Activated B cell treated with CpG ODN at 0.5 μM for 24 hours (primary cell): Measurements from ENCODE around the gene ABHD17B. TPM values are rescaled to one million over a fixed set of nuclear protein-coding genes. Genes with fewer than 3 reads are reported as not detected.

Source experiments
- ATAC-seq: fragments of 200-7000 bp; cut with Tn5 transposase; one replicate; pipeline ENCODE4 v1.10.0; 2021; ENCODE audit warnings: low read depth, mild to moderate bottlenecking, moderate library complexity
- CTCF ChIA-PET: fragments of 350-600 bp; sonication (Branson Sonifier 250); formaldehyde crosslinking; loops from one replicate; lab custom pipeline; 2021; ENCODE audit warnings: antibody characterized with exemption; lab: Charles Lee
- POLR2A ChIA-PET: fragments of 350-600 bp; sonication (Branson Sonifier 250); formaldehyde crosslinking; loops from one replicate; lab custom pipeline; 2021; ENCODE audit warnings: antibody characterized with exemption; lab: Charles Lee
- DNase-seq: peaks from one replicate; pipeline ENCODE4 v3.0.0; 2022
- H3K27ac Mint-ChIP-seq: one replicate; pipeline ENCODE4 v1.8.0; 2020; ENCODE audit warnings: mixed read lengths
- H3K27me3 Mint-ChIP-seq: one replicate; pipeline ENCODE4 v1.8.0; 2021; ENCODE audit warnings: mixed read lengths
- H3K36me3 Mint-ChIP-seq: one replicate; pipeline ENCODE4 v1.8.0; 2021; ENCODE audit warnings: low read depth, mixed read lengths
- H3K4me1 Mint-ChIP-seq: one replicate; pipeline ENCODE4 v1.8.0; 2021; ENCODE audit warnings: mixed read lengths
- H3K4me3 Mint-ChIP-seq: one replicate; pipeline ENCODE4 v1.8.0; 2020; ENCODE audit warnings: mild to moderate bottlenecking, mixed read lengths
- H3K9me3 Mint-ChIP-seq: one replicate; pipeline ENCODE4 v1.8.0; 2020; ENCODE audit warnings: mixed read lengths
- CTCF ChIP-seq: fragments of 200-600 bp; IDR thresholded peaks from one replicate; pipeline ENCODE4 v1.8.0; 2022; ENCODE audit warnings: antibody characterized with exemption, mild to moderate bottlenecking
- intact Hi-C: fragments of 100-400 bp; cut with micrococcal nuclease; formaldehyde crosslinking; loops from one replicate; pipeline ENCODE4 v1.15.1; 2024
- total RNA-seq: library from RNA; stranded (reverse); gene quantifications from 2 replicates; pipeline ENCODE4 v1.2.3, GENCODE V29; 2022

Gene ABHD17B
- total RNA-seq, 1 donor from 2014 or later, result 18.6 TPM

- POLR2A ChIA-PET, result interaction anchor here (0.7 kb wide), 1 partner anchor 201 kb away, joined by 6 read pairs; no protein-coding TSS in a partner anchor
- H3K4me3 Mint-ChIP-seq, result no peak overlapping the region
- no peaks in the 10 kb centered on the region for H3K36me3 Mint-ChIP-seq
- intact Hi-C loops, result no loop called here
- H3K27me3 Mint-ChIP-seq, result no peaks in the 10 kb centered on the region
- H3K27ac Mint-ChIP-seq, result no peak overlapping the region
- TF ChIP-seq CTCF, result no peak
- no peak for ATAC-seq
- CTCF ChIA-PET, result no interaction called here
- peaks cover under 1% of the 10 kb centered on the region for H3K9me3 Mint-ChIP-seq
- DNase-seq, result no peak
- H3K4me1 Mint-ChIP-seq, result peaks cover 3% of the 10 kb centered on the region
These were observed 84.7 kb downstream of the ABHD17B start for GRCh38 chr9:71826279-71826678.

- Mint-ChIP-seq H3K27me3 (no peaks in the 10 kb centered on the region), H3K4me1 (peaks cover 7% of the 10 kb centered on the region), H3K36me3 (no peaks in the 10 kb centered on the region), H3K9me3 (no peaks in the 10 kb centered on the region), H3K27ac (no peak overlapping the region), H3K4me3 (no peak overlapping the region)
- TF ChIP-seq CTCF, result no peak
- POLR2A ChIA-PET, result no interaction called here
- CTCF ChIA-PET, result no interaction called here
- ATAC-seq, result no peak
- intact Hi-C loops, result no loop called here
- no peak for DNase-seq
These were observed 86.7 kb downstream of the ABHD17B start for GRCh38 chr9:71824257-71824656.

- ChIA-PET CTCF (no interaction called here), POLR2A (no interaction called here)
- Mint-ChIP-seq H3K27me3 (no peaks in the 10 kb centered on the region), H3K4me3 (no peak overlapping the region), H3K4me1 (peaks cover 10% of the 10 kb centered on the region), H3K9me3 (no peaks in the 10 kb centered on the region), H3K36me3 (no peaks in the 10 kb centered on the region), H3K27ac (no peak overlapping the region)
- intact Hi-C loops, result loop anchor here (1.0 kb wide), 1 partner anchor 14 kb away; no protein-coding TSS in a partner anchor
- TF ChIP-seq CTCF, result no peak
- no peak for DNase-seq
- no peak for ATAC-seq
These were observed 88.1 kb downstream of the ABHD17B start for GRCh38 chr9:71822935-71823334.

- H3K9me3 Mint-ChIP-seq, result no peaks in the 10 kb centered on the region
- CTCF ChIA-PET, result no interaction called here
- no peak overlapping the region for H3K4me3 Mint-ChIP-seq
- ATAC-seq (no peak), DNase-seq (no peak)
- no peaks in the 10 kb centered on the region for H3K27me3 Mint-ChIP-seq
- intact Hi-C loops, result loop anchor here (1.0 kb wide), 1 partner anchor 13 kb away; no protein-coding TSS in a partner anchor
- POLR2A ChIA-PET, result no interaction called here
- H3K36me3 Mint-ChIP-seq, result no peaks in the 10 kb centered on the region
- TF ChIP-seq CTCF, result no peak
- H3K27ac Mint-ChIP-seq, result no peak overlapping the region
- H3K4me1 Mint-ChIP-seq, result peaks cover 14% of the 10 kb centered on the region
These were observed 88.5 kb downstream of the ABHD17B start for GRCh38 chr9:71822456-71822855.

- no peak for ATAC-seq
- H3K4me1 Mint-ChIP-seq, result peaks cover 24% of the 10 kb centered on the region
- H3K27me3 Mint-ChIP-seq, result no peaks in the 10 kb centered on the region
- TF ChIP-seq CTCF, result no peak
- ChIA-PET CTCF (interaction anchor here (3.1 to 5.8 kb wide), 3 partner anchors 39 to 218 kb away, joined by 26 to 52 read pairs (median 31); no protein-coding TSS in a partner anchor), POLR2A (no interaction called here)
- no peak for DNase-seq
- no peak overlapping the region for H3K4me3 Mint-ChIP-seq
- H3K27ac Mint-ChIP-seq, result no peak overlapping the region
- intact Hi-C loops, result no loop called here
- no peaks in the 10 kb centered on the region for H3K36me3 Mint-ChIP-seq
- no peaks in the 10 kb centered on the region for H3K9me3 Mint-ChIP-seq
These were observed 89.6 kb downstream of the ABHD17B start for GRCh38 chr9:71821405-71821804.
